Neutrophil (primary cell): ENCODE data around the gene HSPH1.

Experiments
- H3K27ac ChIP-seq: fragments of 200-600 bp; sonication (generic); 2 replicates; pipeline ENCODE4 v1.5.1; 2016; ENCODE audit warnings: mild to moderate bottlenecking, moderate library complexity
- H3K27me3 ChIP-seq: fragments of 200-600 bp; sonication (generic); 2 replicates; pipeline ENCODE4 v1.6.0; 2016; ENCODE audit warnings: mild to moderate bottlenecking
- H3K36me3 ChIP-seq: fragments of 200-600 bp; sonication (generic); 2 replicates; pipeline ENCODE4 v1.5.1; 2017
- H3K4me1 ChIP-seq, 2 experiments: fragments of 200-600 bp in 1 of 2; sonication (generic) in 1 of 2; 1 replicate in 1 of 2; 2 replicates in 1 of 2; pipeline versions ENCODE4 v1.5.1 to v1.6.1; 2013 to 2016; ENCODE audit warnings: low read depth in 1 of 2, low read length in 1 of 2, mild to moderate bottlenecking in 1 of 2, moderate library complexity in 1 of 2; ENCODE audit not compliant: control insufficient read depth in 1 of 2, insufficient read depth in 1 of 2
- H3K4me3 ChIP-seq, 2 experiments: fragments of 200-600 bp in 1 of 2; sonication (generic) in 1 of 2; 1 replicate in 1 of 2; 2 replicates in 1 of 2; pipeline ENCODE4 v1.5.1; 2013 to 2016; ENCODE audit warnings: low read depth in 1 of 2, low read length in 1 of 2, mild to moderate bottlenecking in 1 of 2, moderate library complexity in 1 of 2
- H3K9me3 ChIP-seq: fragments of 200-600 bp; sonication (generic); 2 replicates; pipeline ENCODE4 v1.5.1; 2016
- TF ChIP-seq, protein P1 (sequence below): fragments of 200-600 bp; sonication (generic); IDR thresholded peaks from 2 replicates; pipeline ENCODE4 v1.5.1; 2016; ENCODE audit warnings: antibody characterized with exemption

Gene HSPH1

DNA sequence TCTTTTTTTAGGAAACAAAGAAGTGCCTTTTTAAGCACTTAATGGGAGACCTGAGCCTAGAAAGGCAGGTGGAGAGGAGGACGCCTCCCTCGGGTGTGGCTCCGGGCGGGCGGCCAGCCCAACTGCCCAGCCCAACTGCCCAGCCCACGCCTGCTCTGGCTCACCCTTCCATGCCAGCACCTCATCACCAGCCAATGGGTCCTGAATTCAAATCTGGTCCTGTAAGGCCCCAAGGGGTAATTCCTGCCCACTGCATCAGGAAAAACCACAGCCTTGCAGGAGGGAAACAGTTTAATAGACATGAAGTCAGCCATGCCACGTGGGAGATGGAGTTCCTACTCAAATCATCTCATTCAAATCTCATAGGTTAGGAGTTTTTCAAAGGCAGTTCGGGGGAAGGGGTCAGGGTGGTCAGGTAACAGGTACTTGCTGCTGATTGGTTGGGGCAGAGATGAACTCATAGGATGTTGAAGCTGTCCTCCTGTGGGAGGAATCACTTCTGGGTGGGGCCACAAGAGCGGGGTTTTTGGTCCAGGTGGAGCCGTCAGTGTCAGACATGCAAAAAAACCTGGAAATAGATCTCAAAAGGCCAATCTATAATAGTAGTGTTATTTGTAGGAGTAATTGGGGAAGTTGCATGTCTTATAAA lies 64.9 kb downstream of the HSPH1 start:
- no peaks in the 10 kb centered on the region for H3K9me3 ChIP-seq
- H3K4me1 ChIP-seq, result peaks cover 25 to 30% of the 10 kb centered on the region in 2 experiments
- no peak overlapping the region for H3K27ac ChIP-seq
- H3K4me3 ChIP-seq, result no peak overlapping the region
- H3K27me3 ChIP-seq, result peaks cover 31% of the 10 kb centered on the region
- TF ChIP-seq, protein P1, sequence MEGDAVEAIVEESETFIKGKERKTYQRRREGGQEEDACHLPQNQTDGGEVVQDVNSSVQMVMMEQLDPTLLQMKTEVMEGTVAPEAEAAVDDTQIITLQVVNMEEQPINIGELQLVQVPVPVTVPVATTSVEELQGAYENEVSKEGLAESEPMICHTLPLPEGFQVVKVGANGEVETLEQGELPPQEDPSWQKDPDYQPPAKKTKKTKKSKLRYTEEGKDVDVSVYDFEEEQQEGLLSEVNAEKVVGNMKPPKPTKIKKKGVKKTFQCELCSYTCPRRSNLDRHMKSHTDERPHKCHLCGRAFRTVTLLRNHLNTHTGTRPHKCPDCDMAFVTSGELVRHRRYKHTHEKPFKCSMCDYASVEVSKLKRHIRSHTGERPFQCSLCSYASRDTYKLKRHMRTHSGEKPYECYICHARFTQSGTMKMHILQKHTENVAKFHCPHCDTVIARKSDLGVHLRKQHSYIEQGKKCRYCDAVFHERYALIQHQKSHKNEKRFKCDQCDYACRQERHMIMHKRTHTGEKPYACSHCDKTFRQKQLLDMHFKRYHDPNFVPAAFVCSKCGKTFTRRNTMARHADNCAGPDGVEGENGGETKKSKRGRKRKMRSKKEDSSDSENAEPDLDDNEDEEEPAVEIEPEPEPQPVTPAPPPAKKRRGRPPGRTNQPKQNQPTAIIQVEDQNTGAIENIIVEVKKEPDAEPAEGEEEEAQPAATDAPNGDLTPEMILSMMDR, result no peak
- no peaks in the 10 kb centered on the region for H3K36me3 ChIP-seq

- H3K36me3 ChIP-seq, result no peaks in the 10 kb centered on the region
- TF ChIP-seq, protein P1, result no peak
- H3K27me3 ChIP-seq, result peaks cover 8% of the 10 kb centered on the region
- no peak overlapping the region for H3K27ac ChIP-seq
- peaks cover 28 to 38% of the 10 kb centered on the region in 2 experiments for H3K4me1 ChIP-seq
- H3K9me3 ChIP-seq, result no peaks in the 10 kb centered on the region
- H3K4me3 ChIP-seq, result no peak overlapping the region
Measured at GRCh38 chr13:31094331-31095015, 67.2 kb downstream of the HSPH1 start.

DNA sequence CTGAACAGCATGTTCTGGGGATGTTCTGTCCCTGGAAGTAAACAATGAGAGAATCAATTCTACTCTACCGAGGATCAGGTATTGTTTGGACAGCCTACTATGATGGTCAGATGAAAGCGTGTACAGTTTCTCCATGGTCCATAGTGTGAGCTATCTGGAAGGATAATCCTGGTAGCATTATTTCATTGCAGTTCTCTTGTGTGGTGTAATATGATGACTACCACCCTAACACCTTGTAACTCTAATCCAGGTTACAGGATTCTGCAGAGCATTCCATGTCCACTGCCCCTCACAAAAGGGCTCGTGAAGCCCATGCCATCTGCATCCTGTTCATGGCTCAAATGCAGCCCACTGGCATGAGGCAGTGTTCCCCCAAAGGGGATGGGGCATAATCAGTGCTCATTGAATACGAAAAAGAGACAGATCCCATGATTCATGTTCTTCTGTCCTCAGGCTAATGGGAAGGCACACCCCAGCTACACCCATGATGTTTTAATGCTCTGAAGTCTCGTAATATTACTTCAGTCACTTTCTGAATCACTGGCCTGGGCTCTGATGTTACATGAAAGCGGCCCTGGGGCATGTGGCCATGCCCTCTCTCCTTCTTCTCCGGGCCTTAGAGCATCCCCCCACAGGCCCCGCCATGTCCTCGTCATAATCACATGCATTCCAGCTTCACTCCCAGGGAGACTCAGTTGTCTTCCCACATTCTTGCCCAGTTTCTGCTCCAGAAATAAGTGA lies 68.4 kb downstream of the HSPH1 start:
- Histone ChIP-seq H3K4me3 (no peak overlapping the region), H3K27ac (no peak overlapping the region), H3K9me3 (no peaks in the 10 kb centered on the region), H3K4me1 (peaks cover 28 to 38% of the 10 kb centered on the region in 2 experiments), H3K36me3 (no peaks in the 10 kb centered on the region), H3K27me3 (no peaks in the 10 kb centered on the region)
- TF ChIP-seq, protein P1, result no peak

DNA sequence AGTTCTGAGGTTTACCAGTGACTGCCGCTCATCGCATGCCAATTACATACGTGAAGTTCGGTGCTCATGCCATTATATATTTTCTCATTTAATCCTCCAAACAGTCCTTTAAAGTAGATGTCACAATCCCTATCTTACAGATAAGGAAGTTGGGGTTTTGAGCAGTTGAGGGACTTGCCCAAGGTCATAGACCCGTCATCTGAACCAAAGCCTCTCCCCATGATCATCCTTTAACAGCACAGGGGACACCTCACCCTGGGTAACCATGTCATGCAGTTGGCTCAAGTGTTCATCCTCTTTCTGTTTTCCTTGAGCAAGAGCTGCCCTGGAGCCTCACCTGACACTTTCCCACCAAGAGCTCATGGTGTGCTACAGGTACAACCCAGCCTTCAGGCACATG lies 69.1 kb downstream of the HSPH1 start:
- no peaks in the 10 kb centered on the region for H3K9me3 ChIP-seq
- H3K27me3 ChIP-seq, result no peaks in the 10 kb centered on the region
- H3K4me3 ChIP-seq, result no peak overlapping the region
- no peak overlapping the region for H3K27ac ChIP-seq
- peaks cover 28 to 38% of the 10 kb centered on the region in 2 experiments for H3K4me1 ChIP-seq
- TF ChIP-seq, protein P1, result no peak
- no peaks in the 10 kb centered on the region for H3K36me3 ChIP-seq

DNA sequence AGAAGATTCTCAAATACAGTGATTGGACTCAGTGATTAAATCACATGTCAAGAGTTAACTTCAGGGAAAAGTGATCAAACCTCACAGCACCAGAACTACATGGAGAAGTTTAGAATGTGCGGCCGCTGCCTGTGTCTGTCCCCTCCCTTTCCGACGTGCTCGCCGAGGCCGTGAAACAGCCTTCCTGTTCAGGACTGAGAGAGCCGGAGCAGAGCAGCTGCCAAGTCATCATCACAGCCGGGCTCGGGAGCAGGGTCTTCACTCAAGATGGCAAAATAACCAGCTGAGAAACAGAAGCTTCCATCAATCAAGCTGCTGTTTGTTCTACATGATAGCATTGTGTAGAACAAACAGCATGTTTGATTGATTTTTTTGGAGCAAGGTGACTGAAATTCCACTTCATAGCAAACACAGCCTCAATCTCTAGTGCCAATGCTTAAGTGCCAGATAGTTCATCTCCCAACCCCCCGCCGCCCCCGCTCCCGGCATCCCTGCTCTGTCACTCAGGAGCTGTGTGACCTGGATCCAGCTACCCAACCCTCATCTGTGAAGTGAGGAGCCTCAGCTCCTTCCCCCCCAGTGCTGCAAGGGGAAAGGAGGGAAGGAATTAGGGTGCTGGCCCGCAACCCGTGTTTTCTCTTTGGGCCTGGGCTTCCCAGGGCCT lies 70.6 kb downstream of the HSPH1 start:
- Histone ChIP-seq H3K27ac (no peak overlapping the region), H3K27me3 (peaks cover 4% of the 10 kb centered on the region), H3K36me3 (no peaks in the 10 kb centered on the region), H3K9me3 (no peaks in the 10 kb centered on the region), H3K4me1 (peaks cover 28 to 38% of the 10 kb centered on the region in 2 experiments), H3K4me3 (no peak overlapping the region)
- TF ChIP-seq, protein P1, result no peak
